SJSA1 (cell line): ENCODE results near the gene GFI1B. TPM values are rescaled to one million over a fixed set of nuclear protein-coding genes. Genes with fewer than 3 reads are reported as not detected.
"Not testable (repeated sequence)": the region's sequence is repeated elsewhere in the genome, so short reads cannot be mapped to it uniquely, and the experiment has no call there.

Source experiments
- DNase-seq, 2 experiments: peaks; one replicate each; pipeline ENCODE4 v3.0.0-alpha.2; 2015 to 2020; ENCODE audit warnings: low spot score in 2 of 2, low read depth in 1 of 2
- H3K27ac ChIP-seq: fragments of 250-450 bp; sonication (Bioruptor Pico); 2 replicates; pipeline ENCODE4 v1.5.1; 2020; ENCODE audit warnings: mild to moderate bottlenecking, moderate library complexity
- H3K27me3 ChIP-seq: fragments of 250-450 bp; sonication (Bioruptor Pico); replicated peaks from 2 replicates; pipeline ENCODE4 v1.5.1; 2020; ENCODE audit warnings: mild to moderate bottlenecking, moderate library complexity
- H3K36me3 ChIP-seq: fragments of 250-450 bp; sonication (Bioruptor Pico); 2 replicates; pipeline ENCODE4 v1.5.1; 2020; ENCODE audit warnings: mild to moderate bottlenecking
- H3K4me1 ChIP-seq: fragments of 250-450 bp; sonication (Bioruptor Pico); replicated peaks from 2 replicates; pipeline ENCODE4 v1.6.1; 2021; ENCODE audit warnings: mild to moderate bottlenecking
- H3K4me3 ChIP-seq: fragments of 250-450 bp; sonication (Bioruptor Pico); 2 replicates; pipeline ENCODE4 v1.5.1; 2020; ENCODE audit warnings: mild to moderate bottlenecking
- H3K9me3 ChIP-seq: fragments of 250-450 bp; sonication (Bioruptor Pico); replicated peaks from 2 replicates; pipeline ENCODE4 v1.5.1; 2020; ENCODE audit warnings: mild to moderate bottlenecking
- total RNA-seq: library from RNA; depleted of rRNA; stranded (reverse); fragments of >200 nt; shearing (Covaris generic); gene quantifications from 2 replicates; pipeline ENCODE4 v1.2.3, GENCODE V29; 2014; rRNA removed

The GFI1B gene
- total RNA-seq, 1 experiment from 2014 or later, result 0.05 TPM

- H3K4me3 ChIP-seq, result no peak overlapping the region
- peaks cover 19% of the 10 kb centered on the region for H3K4me1 ChIP-seq
- no peaks in the 10 kb centered on the region for H3K9me3 ChIP-seq
- H3K27ac ChIP-seq, result no peak overlapping the region
- peaks cover 12% of the 10 kb centered on the region for H3K36me3 ChIP-seq
- DNase-seq, result no peak
- H3K27me3 ChIP-seq, result no peaks in the 10 kb centered on the region
Observed at GRCh38 chr9:133028221-133028620, 49.7 kb downstream of the GFI1B start.

GRCh38 chr9:133029994-133030316 lies 51.5 kb downstream of the GFI1B start:
- Histone ChIP-seq H3K27ac (peak overlapping the region; percentile 55), H3K4me1 (peaks cover 19% of the 10 kb centered on the region), H3K27me3 (no peaks in the 10 kb centered on the region), H3K36me3 (peaks cover 15% of the 10 kb centered on the region), H3K4me3 (peak overlapping the region; percentile 64), H3K9me3 (no peaks in the 10 kb centered on the region)
- DNase-seq, result no peak

GRCh38 chr9:133030317-133031129 lies 52.0 kb downstream of the GFI1B start, which contains the start of gene GTF3C5:
Gene GTF3C5 (plus strand): TSS chr9:133030997. CDS start chr9:133031012, 15 bp downstream.
- no peaks in the 10 kb centered on the region for H3K27me3 ChIP-seq
- H3K4me1 ChIP-seq, result peaks cover 19% of the 10 kb centered on the region
- H3K9me3 ChIP-seq, result no peaks in the 10 kb centered on the region
- peak within 1 kb of the TSS; percentile 61 for H3K27ac ChIP-seq
- peak; percentile 92 to 98 for DNase-seq
- peak within 1 kb of the TSS; percentile 64 for H3K4me3 ChIP-seq
- peaks cover 15% of the 10 kb centered on the region for H3K36me3 ChIP-seq

GRCh38 chr9:133031130-133031422 lies 52.6 kb downstream of the GFI1B start:
- Histone ChIP-seq H3K4me3 (peak overlapping the region; percentile 64), H3K27me3 (no peaks in the 10 kb centered on the region), H3K9me3 (no peaks in the 10 kb centered on the region), H3K27ac (peak overlapping the region; percentile 61), H3K36me3 (peaks cover 15% of the 10 kb centered on the region), H3K4me1 (peaks cover 19% of the 10 kb centered on the region)
- DNase-seq, result no peak

GRCh38 chr9:133031496-133031911 lies 53.0 kb downstream of the GFI1B start:
- no peak overlapping the region for H3K27ac ChIP-seq
- DNase-seq, result no peak
- peaks cover 16% of the 10 kb centered on the region for H3K36me3 ChIP-seq
- H3K4me1 ChIP-seq, result peaks cover 19% of the 10 kb centered on the region
- H3K4me3 ChIP-seq, result peak overlapping the region; percentile 64
- no peaks in the 10 kb centered on the region for H3K27me3 ChIP-seq
- H3K9me3 ChIP-seq, result no peaks in the 10 kb centered on the region

- DNase-seq, result no peak
- H3K27me3 ChIP-seq, result no peaks in the 10 kb centered on the region
- no peaks in the 10 kb centered on the region for H3K9me3 ChIP-seq
- H3K4me1 ChIP-seq, result peaks cover 19% of the 10 kb centered on the region
- H3K27ac ChIP-seq, result no peak overlapping the region
- H3K4me3 ChIP-seq, result no peak overlapping the region
- H3K36me3 ChIP-seq, result peaks cover 18% of the 10 kb centered on the region
Observed at GRCh38 chr9:133032171-133032570, 53.7 kb downstream of the GFI1B start.

- DNase-seq, result no peak
- Histone ChIP-seq H3K27me3 (no peaks in the 10 kb centered on the region), H3K27ac (no peak overlapping the region), H3K4me1 (peaks cover 7% of the 10 kb centered on the region), H3K4me3 (no peak overlapping the region), H3K36me3 (peaks cover 21% of the 10 kb centered on the region), H3K9me3 (no peaks in the 10 kb centered on the region)
Observed at GRCh38 chr9:133035669-133036068, 57.2 kb downstream of the GFI1B start.

- peaks cover 29% of the 10 kb centered on the region for H3K36me3 ChIP-seq
- H3K4me1 ChIP-seq, result no peaks in the 10 kb centered on the region
- no peak overlapping the region for H3K4me3 ChIP-seq
- no peak overlapping the region for H3K27ac ChIP-seq
- H3K9me3 ChIP-seq, result no peaks in the 10 kb centered on the region
- DNase-seq, result no peak
- no peaks in the 10 kb centered on the region for H3K27me3 ChIP-seq
Observed at GRCh38 chr9:133037775-133038515, 59.5 kb downstream of the GFI1B start.

GRCh38 chr9:133040892-133041479 lies 62.5 kb downstream of the GFI1B start:
- H3K27me3 ChIP-seq, H3K27ac ChIP-seq, H3K4me1 ChIP-seq, H3K4me3 ChIP-seq, H3K9me3 ChIP-seq: not testable (repeated sequence)
- DNase-seq, result peak in 1 of 2 experiments; percentile 67
- peaks cover 50% of the 10 kb centered on the region for H3K36me3 ChIP-seq

Other genes starting within 250 kb of the GFI1B start
- 0.13 TPM in 1 of 2 replicates, not detected in the other for gene AK8, start 100.4 kb upstream of the GFI1B start, total RNA-seq
- 1.2 and 1.8 TPM in 2 replicates for gene SPACA9, start 99.8 kb upstream of the GFI1B start, total RNA-seq
- gene TSC1, start 34.1 kb upstream of the GFI1B start, total RNA-seq, result 44.0 and 54.5 TPM in 2 replicates
- 60.7 and 64.8 TPM in 2 replicates for gene GTF3C5, start 52.3 kb downstream of the GFI1B start, total RNA-seq
- 0.61 TPM in 1 of 2 replicates, not detected in the other for gene CEL, start 83.3 kb downstream of the GFI1B start, total RNA-seq
- gene RALGDS, start 142.5 kb downstream of the GFI1B start, total RNA-seq, result 8.6 and 11.4 TPM in 2 replicates
- not detected in 2 replicates for gene GBGT1, start 185.2 kb downstream of the GFI1B start, total RNA-seq
- not detected in 2 replicates for gene OBP2B, start 230.6 kb downstream of the GFI1B start, total RNA-seq